Measurements from ENCODE around the gene AVL9.

The AVL9 gene

DNA sequence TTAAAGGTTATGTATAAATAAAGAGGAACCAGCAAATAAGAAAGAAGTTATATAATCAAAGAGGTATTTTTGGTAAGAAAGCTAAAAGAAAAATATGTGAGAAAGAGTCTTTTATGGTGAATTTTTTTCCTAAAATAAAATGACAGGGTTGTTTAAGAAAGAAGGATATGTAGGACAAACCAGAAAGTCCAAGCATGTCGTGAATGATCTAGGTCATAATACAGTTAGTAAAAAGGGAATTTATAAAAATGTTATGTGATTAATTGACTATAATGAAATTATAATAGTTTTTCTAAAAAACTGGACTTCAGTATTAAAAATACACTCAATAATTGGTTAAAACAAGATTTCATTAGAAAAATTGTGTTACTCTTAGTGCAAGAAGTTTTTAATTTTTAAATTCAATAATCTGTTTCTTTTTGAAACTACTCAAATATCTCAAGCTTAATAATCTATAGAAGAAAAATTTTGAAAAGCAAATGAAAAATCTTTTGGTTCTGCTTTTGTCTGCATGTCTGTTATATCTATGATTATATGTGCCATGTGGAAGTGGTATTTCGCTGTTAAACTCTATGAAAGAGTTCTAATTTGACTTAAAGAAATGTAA, 23.3 kb downstream of the AVL9 start:
- H3K36me3 ChIP-seq (ENCODE audit: control insufficient read depth in 1 of 2, insufficient read depth in 2 of 2, low read length in 2 of 2) = no peaks in the 10 kb centered on the region
- no peaks in the 10 kb centered on the region for H3K27me3 ChIP-seq (ENCODE audit: low read depth, low read length)
- no peak overlapping the region for H3K27ac ChIP-seq (ENCODE audit: low read length)
- H3K4me3 ChIP-seq (ENCODE audit: low read depth in 1 of 2, low read length in 2 of 2) = no peak overlapping the region
- H3K9me3 ChIP-seq (ENCODE audit: control insufficient read depth in 1 of 2, low read length in 2 of 2) = no peaks in the 10 kb centered on the region
- peaks cover 3 to 5% of the 10 kb centered on the region in 2 donors for H3K4me1 ChIP-seq (ENCODE audit: control insufficient read depth in 1 of 2, insufficient read depth in 2 of 2, low read length in 2 of 2)

DNA sequence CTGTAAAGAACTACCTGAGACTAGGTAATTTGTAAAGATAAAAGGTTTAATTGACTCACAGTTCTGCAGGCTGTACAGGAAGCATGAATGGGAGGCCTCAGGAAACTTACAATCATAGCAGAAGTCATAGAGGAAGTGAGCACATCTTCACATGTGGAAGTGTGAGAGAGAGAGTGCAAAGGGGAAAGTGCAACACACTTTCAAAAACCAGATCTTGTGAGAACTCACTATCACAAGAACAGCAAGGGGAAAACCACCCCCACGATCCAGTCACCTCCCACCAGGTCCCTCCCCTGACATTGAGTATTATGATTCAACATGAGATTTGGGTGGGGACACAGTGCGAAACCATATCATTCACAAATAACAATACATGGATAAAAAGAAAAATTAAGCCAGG, 24.5 kb downstream of the AVL9 start:
- H3K27me3 ChIP-seq (ENCODE audit: low read depth, low read length) = no peaks in the 10 kb centered on the region
- H3K4me3 ChIP-seq (ENCODE audit: low read depth in 1 of 2, low read length in 2 of 2) = no peak overlapping the region
- no peaks in the 10 kb centered on the region for H3K36me3 ChIP-seq (ENCODE audit: control insufficient read depth in 1 of 2, insufficient read depth in 2 of 2, low read length in 2 of 2)
- H3K4me1 ChIP-seq (ENCODE audit: control insufficient read depth in 1 of 2, insufficient read depth in 2 of 2, low read length in 2 of 2) = peaks cover 3 to 5% of the 10 kb centered on the region in 2 donors
- H3K27ac ChIP-seq (ENCODE audit: low read length) = no peak overlapping the region
- H3K9me3 ChIP-seq (ENCODE audit: control insufficient read depth in 1 of 2, low read length in 2 of 2) = no peaks in the 10 kb centered on the region

DNA sequence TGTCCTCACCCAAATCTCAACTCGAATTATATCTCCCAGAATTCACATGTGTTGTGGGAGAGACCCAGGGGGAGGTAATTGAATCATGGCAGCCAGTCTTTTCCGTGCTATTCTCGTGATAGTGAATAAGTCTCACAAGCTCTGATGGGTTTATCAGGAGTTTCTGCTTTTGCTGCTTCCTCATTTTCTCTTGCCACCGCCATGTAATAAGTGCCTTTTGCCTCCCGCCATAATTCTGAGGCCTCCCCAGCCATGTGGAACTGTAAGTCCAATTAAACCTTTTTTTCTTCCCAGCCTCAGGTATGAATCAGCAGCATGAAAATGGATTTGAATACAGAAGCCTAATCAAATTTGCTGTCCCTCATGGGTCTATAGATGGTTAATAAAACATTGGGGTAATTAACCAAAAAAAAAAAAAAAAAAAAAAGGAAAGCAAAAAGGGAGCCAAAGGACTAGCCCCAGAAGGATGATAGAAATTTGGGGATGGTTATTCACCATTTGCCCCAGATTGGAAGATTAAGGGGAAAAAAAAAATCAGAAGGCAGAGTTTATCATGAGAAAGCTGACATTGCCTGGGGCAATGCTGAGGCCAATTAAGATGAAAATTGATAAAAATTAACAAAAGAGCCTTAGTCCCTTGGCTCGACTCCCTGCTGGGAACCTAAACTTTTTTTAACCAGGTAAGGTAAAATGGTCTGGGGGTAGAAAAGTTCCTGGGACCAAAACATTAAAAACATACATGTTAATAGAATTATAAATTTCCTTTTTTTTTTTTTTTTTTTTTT, 27.6 kb downstream of the AVL9 start:
- Histone ChIP-seq H3K27ac (ENCODE audit: low read length) (no peak overlapping the region), H3K4me3 (ENCODE audit: low read depth in 1 of 2, low read length in 2 of 2) (no peak overlapping the region), H3K27me3 (ENCODE audit: low read depth, low read length) (no peaks in the 10 kb centered on the region), H3K9me3 (ENCODE audit: control insufficient read depth in 1 of 2, low read length in 2 of 2) (no peaks in the 10 kb centered on the region), H3K4me1 (ENCODE audit: control insufficient read depth in 1 of 2, insufficient read depth in 2 of 2, low read length in 2 of 2) (no peaks in the 10 kb centered on the region), H3K36me3 (ENCODE audit: control insufficient read depth in 1 of 2, insufficient read depth in 2 of 2, low read length in 2 of 2) (no peaks in the 10 kb centered on the region)

DNA sequence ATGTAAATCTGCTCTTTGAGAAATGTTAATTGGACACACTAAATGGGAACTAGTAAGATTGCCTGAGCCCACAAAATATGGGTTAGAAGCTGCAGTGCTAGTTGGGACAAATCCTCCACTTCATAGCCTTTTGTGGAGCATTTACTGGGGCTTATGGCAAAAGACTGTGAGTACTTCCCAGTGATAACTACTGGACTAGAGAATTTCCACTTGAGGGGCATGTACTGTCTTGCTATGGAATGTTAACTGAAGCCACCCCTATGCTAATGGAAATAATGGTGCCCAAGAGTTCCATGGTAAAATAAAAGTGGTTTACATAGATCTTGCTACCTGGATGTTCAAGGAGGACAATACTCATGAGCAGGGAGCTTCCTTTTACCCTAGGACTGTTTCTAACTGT, 29.3 kb downstream of the AVL9 start:
- Histone ChIP-seq H3K4me1 (ENCODE audit: control insufficient read depth in 1 of 2, insufficient read depth in 2 of 2, low read length in 2 of 2) (no peaks in the 10 kb centered on the region), H3K9me3 (ENCODE audit: control insufficient read depth in 1 of 2, low read length in 2 of 2) (no peaks in the 10 kb centered on the region), H3K4me3 (ENCODE audit: low read depth in 1 of 2, low read length in 2 of 2) (no peak overlapping the region), H3K36me3 (ENCODE audit: control insufficient read depth in 1 of 2, insufficient read depth in 2 of 2, low read length in 2 of 2) (peaks cover 0 to 4% of the 10 kb centered on the region in 2 donors), H3K27ac (ENCODE audit: low read length) (no peak overlapping the region), H3K27me3 (ENCODE audit: low read depth, low read length) (no peaks in the 10 kb centered on the region)

DNA sequence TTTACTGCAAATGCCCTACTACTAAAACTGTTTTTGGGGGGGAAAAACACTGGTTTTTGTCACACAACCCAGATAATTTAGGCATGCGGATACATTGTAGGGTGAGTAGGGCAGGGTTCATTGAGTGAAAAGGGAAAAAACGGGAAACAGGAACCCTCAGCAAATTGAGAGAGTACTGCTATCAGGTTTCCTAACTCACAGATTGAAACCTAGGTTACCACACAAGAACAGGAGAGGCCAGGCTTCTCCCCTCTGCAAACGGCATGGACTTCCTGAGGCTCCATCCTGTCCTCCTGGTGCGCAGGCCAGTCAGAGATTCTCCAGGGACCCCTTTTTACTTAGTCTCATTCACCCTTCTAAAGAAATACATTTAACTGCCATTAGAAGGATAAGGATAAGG, 30.6 kb downstream of the AVL9 start:
- Histone ChIP-seq H3K36me3 (ENCODE audit: control insufficient read depth in 1 of 2, insufficient read depth in 2 of 2, low read length in 2 of 2) (peaks cover 0 to 4% of the 10 kb centered on the region in 2 donors), H3K27ac (ENCODE audit: low read length) (no peak overlapping the region), H3K27me3 (ENCODE audit: low read depth, low read length) (no peaks in the 10 kb centered on the region), H3K9me3 (ENCODE audit: control insufficient read depth in 1 of 2, low read length in 2 of 2) (no peaks in the 10 kb centered on the region), H3K4me3 (ENCODE audit: low read depth in 1 of 2, low read length in 2 of 2) (no peak overlapping the region), H3K4me1 (ENCODE audit: control insufficient read depth in 1 of 2, insufficient read depth in 2 of 2, low read length in 2 of 2) (no peaks in the 10 kb centered on the region)

DNA sequence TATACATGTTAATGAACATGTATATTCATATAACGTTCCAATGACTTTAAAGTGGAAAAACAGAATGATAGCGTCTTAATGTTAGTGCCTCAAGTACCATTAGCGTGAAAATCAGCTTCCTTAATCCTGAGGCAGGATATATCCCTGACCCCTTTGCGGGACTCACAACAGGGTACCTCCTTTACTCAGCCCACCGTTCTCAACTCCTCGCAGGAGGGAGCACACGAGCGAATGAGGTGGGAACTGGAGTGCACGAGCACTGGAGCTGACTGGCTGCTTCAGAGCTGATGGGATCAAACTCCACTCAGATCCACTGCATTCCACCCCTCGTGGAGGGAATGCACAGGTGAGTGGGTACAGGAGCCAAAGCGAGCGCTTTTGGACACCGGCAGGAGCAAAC, 36.1 kb downstream of the AVL9 start:
- Histone ChIP-seq H3K36me3 (ENCODE audit: control insufficient read depth in 1 of 2, insufficient read depth in 2 of 2, low read length in 2 of 2) (peaks cover 0 to 11% of the 10 kb centered on the region in 2 donors), H3K4me3 (ENCODE audit: low read depth in 1 of 2, low read length in 2 of 2) (no peak overlapping the region), H3K27me3 (ENCODE audit: low read depth, low read length) (no peaks in the 10 kb centered on the region), H3K9me3 (ENCODE audit: control insufficient read depth in 1 of 2, low read length in 2 of 2) (no peaks in the 10 kb centered on the region), H3K27ac (ENCODE audit: low read length) (no peak overlapping the region), H3K4me1 (ENCODE audit: control insufficient read depth in 1 of 2, insufficient read depth in 2 of 2, low read length in 2 of 2) (no peaks in the 10 kb centered on the region)

DNA sequence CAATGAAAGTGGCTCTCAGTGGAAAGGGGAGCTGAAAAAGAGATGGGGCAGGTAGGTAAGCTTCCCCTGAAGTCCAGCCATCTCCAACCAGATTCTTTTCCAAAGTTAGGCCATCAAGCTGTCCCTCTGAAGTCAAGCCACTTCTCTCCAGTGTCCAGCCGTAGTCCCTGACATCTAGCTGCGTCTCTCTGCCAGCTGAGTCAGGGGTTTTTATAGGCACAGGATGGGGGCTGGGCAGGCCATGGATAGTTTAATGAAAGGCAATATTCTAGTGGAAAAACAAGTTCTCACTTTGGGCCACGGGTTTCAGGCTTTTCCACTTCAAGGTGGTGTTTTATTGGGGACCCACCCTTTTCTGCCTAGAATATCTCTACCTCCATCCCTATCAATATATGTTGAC, 36.8 kb downstream of the AVL9 start:
- no peaks in the 10 kb centered on the region for H3K9me3 ChIP-seq (ENCODE audit: control insufficient read depth in 1 of 2, low read length in 2 of 2)
- no peak overlapping the region for H3K27ac ChIP-seq (ENCODE audit: low read length)
- no peaks in the 10 kb centered on the region for H3K4me1 ChIP-seq (ENCODE audit: control insufficient read depth in 1 of 2, insufficient read depth in 2 of 2, low read length in 2 of 2)
- peaks cover 0 to 11% of the 10 kb centered on the region in 2 donors for H3K36me3 ChIP-seq (ENCODE audit: control insufficient read depth in 1 of 2, insufficient read depth in 2 of 2, low read length in 2 of 2)
- H3K27me3 ChIP-seq (ENCODE audit: low read depth, low read length) = no peaks in the 10 kb centered on the region
- H3K4me3 ChIP-seq (ENCODE audit: low read depth in 1 of 2, low read length in 2 of 2) = no peak overlapping the region

DNA sequence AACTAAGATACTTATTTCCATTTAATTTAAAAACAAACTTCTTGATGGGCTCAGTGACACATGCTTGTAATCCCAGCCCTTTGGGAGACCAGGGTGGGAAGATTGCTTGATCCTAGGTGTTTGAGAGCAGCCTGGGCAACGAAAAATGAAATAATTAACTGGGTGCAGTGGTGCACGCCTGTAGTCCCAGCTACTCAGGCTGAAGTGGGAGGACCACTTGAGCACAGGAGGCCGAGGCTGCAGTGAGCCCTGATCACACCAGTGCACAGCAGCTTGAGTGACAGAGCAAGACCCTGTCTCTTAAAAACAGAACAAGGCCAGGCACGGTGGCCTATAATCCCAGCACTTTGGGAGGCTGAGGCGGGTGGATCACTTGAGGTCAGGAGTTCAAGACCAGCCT, 37.4 kb downstream of the AVL9 start:
- no peak overlapping the region for H3K27ac ChIP-seq (ENCODE audit: low read length)
- no peaks in the 10 kb centered on the region for H3K4me1 ChIP-seq (ENCODE audit: control insufficient read depth in 1 of 2, insufficient read depth in 2 of 2, low read length in 2 of 2)
- no peaks in the 10 kb centered on the region for H3K9me3 ChIP-seq (ENCODE audit: control insufficient read depth in 1 of 2, low read length in 2 of 2)
- peaks cover 0 to 11% of the 10 kb centered on the region in 2 donors for H3K36me3 ChIP-seq (ENCODE audit: control insufficient read depth in 1 of 2, insufficient read depth in 2 of 2, low read length in 2 of 2)
- H3K4me3 ChIP-seq (ENCODE audit: low read depth in 1 of 2, low read length in 2 of 2) = no peak overlapping the region
- H3K27me3 ChIP-seq (ENCODE audit: low read depth, low read length) = no peaks in the 10 kb centered on the region

DNA sequence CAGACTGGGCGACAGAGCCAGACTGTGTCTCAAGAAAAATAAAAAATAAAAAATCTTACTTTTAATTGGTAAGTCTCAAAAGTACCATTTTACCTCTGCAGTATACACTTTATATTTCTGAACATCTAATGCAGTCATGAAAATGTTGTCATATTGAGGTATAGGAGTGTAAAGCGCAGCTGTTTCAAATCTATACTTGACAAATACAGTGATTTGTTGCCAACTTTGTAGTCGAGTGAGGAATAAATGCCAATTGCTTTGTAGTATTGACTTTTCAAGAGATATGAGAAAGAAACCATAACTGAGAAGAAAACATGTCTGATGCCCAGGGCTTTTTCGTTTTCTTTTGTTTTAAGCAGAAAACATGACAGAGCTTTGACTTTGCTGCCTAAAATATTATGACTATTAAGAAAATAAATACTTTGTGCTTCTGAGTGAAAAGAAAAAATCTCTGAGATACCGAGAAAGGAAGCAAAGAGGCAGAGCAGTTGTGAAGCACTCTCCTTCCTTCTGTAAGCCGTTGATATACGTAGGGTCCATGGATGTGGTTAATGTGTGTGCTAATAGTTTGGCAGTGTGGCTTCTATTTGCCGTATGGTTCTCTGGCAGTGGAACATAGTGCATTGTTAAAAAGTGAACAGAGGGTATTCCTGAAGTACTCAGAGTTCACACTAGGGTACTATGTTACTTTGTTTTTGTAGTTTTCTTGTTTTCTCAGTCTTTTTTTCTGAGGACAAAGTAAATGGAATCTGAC, 38.2 kb downstream of the AVL9 start:
- H3K27ac ChIP-seq (ENCODE audit: low read length) = peak overlapping the region; percentile 23

DNA sequence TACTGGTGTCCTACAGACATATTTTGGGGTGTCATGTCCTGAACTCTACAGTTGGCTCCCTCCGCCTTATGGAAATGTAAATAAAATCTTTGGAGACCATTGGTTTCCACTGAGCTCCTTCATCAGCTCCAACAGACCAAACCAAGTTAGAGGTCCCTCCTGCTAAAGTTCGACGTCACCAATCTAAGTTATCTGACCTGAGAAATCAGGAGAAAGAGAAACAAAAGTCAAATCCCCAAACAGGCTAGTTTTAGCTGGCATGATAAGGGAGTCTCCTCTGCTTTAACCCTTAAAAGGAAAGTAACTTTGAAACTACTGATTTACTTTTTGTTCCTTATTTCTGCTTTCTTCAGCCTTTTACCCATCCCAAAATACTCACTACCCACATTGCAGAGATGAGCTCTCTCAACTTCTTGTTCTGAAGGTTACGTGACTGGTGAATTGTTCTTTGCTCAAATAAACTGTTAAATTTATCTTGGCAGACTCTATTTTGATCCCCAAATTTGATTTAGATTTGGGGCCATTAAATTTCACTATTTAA, 39.9 kb downstream of the AVL9 start:
- H3K4me3 ChIP-seq (ENCODE audit: low read depth in 1 of 2, low read length in 2 of 2) = no peak overlapping the region
- no peaks in the 10 kb centered on the region for H3K4me1 ChIP-seq (ENCODE audit: control insufficient read depth in 1 of 2, insufficient read depth in 2 of 2, low read length in 2 of 2)
- H3K36me3 ChIP-seq (ENCODE audit: control insufficient read depth in 1 of 2, insufficient read depth in 2 of 2, low read length in 2 of 2) = peaks cover 0 to 6% of the 10 kb centered on the region in 2 donors
- H3K27me3 ChIP-seq (ENCODE audit: low read depth, low read length) = no peaks in the 10 kb centered on the region
- no peaks in the 10 kb centered on the region for H3K9me3 ChIP-seq (ENCODE audit: control insufficient read depth in 1 of 2, low read length in 2 of 2)
- H3K27ac ChIP-seq (ENCODE audit: low read length) = no peak overlapping the region

More for the DNA sequence above, 38.2 kb downstream of the AVL9 start:
- Histone ChIP-seq H3K4me1 (ENCODE audit: control insufficient read depth in 1 of 2, insufficient read depth in 2 of 2, low read length in 2 of 2) (no peaks in the 10 kb centered on the region), H3K36me3 (ENCODE audit: control insufficient read depth in 1 of 2, insufficient read depth in 2 of 2, low read length in 2 of 2) (peaks cover 0 to 6% of the 10 kb centered on the region in 2 donors), H3K4me3 (ENCODE audit: low read depth in 1 of 2, low read length in 2 of 2) (no peak overlapping the region), H3K27me3 (ENCODE audit: low read depth, low read length) (no peaks in the 10 kb centered on the region), H3K9me3 (ENCODE audit: control insufficient read depth in 1 of 2, low read length in 2 of 2) (no peaks in the 10 kb centered on the region)

DNA sequence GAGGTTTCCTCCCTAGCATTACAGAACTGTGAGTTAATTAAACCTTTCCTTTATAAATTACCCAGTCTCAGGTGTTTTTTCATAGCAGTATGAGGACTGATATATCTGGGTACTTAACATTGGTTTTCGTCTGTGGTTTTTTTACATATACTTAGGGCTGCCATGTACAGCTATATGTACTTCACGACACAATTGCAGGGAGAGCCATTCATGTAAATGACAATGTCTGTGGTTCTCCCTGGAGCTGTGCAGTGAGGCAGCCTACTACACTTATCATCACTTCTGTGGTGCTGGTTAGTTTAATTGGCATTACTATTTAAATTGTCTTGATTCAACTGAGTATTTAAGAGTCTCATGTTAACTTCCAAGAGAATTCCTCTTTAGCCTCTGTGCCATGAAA, 40.7 kb downstream of the AVL9 start:
- H3K27ac ChIP-seq (ENCODE audit: low read length) = no peak overlapping the region
- no peaks in the 10 kb centered on the region for H3K9me3 ChIP-seq (ENCODE audit: control insufficient read depth in 1 of 2, low read length in 2 of 2)

More for the DNA sequence above, 40.7 kb downstream of the AVL9 start:
- H3K27me3 ChIP-seq (ENCODE audit: low read depth, low read length) = no peaks in the 10 kb centered on the region
- H3K4me1 ChIP-seq (ENCODE audit: control insufficient read depth in 1 of 2, insufficient read depth in 2 of 2, low read length in 2 of 2) = no peaks in the 10 kb centered on the region
- H3K4me3 ChIP-seq (ENCODE audit: low read depth in 1 of 2, low read length in 2 of 2) = no peak overlapping the region
- H3K36me3 ChIP-seq (ENCODE audit: control insufficient read depth in 1 of 2, insufficient read depth in 2 of 2, low read length in 2 of 2) = peaks cover 0 to 6% of the 10 kb centered on the region in 2 donors
